ENCODE measurements around the gene AFG1L. TPM values are rescaled to one million over a fixed set of nuclear protein-coding genes. Genes with fewer than 3 reads are reported as not detected.

AFG1L gene
- total and polyA plus RNA-seq, 4 donors, result 2.7 to 2.8 (median 2.7) TPM

DNA sequence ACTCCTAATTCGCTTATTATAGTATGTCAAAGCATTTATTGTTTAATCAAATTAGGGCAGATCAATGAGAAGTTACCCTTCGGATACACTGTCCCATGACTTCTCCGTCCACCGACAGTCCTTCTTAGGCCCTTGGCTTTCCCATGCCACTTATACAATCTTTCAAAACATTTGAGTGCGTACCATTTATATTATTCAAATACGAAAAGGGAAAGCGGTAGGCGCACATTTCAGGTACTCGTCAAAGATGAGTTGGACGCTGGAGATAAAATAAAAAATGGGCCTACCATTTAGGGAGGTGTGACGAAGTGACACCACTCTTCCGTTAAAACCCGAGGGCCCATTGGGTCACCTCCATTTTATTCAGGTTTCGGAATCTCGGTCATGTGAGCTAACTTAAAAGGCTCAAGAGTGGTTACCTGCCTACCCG lies 542 bp upstream of the AFG1L start:
- Histone ChIP-seq H3K36me3 (ENCODE audit: control insufficient read depth in 4 of 4, insufficient read depth in 3 of 4, low read depth in 1 of 4, low read length in 3 of 4) (no peaks in the 10 kb centered on the region), H3K27ac (ENCODE audit: low read depth in 1 of 2, low read length in 2 of 2) (peak overlapping the region; percentile 90 to 99), H3K4me1 (ENCODE audit: control insufficient read depth in 4 of 4, insufficient read depth in 4 of 4, low read length in 3 of 4) (peaks cover 0 to 3% (median 2%) of the 10 kb centered on the region in 4 donors), H3K9ac (ENCODE audit: low read depth in 1 of 2, low read length in 2 of 2) (peak overlapping the region; percentile 69 to 97), H3K4me3 (ENCODE audit: low read depth in 1 of 3, low read length in 3 of 3) (peak overlapping the region; percentile 63 to 83 (median 82)), H3K9me3 (ENCODE audit: control insufficient read depth in 4 of 4, low read length in 3 of 4) (no peaks in the 10 kb centered on the region), H3K27me3 (ENCODE audit: control insufficient read depth in 4 of 4, insufficient read depth in 4 of 4, low read length in 3 of 4) (no peaks in the 10 kb centered on the region)
- DNase-seq (ENCODE audit: low spot score), result no peak
- WGBS, result 27% methylated on average over 16 of the region's 16 CpGs
- TF ChIP-seq EGR1 (IDR thresholded peaks at IDR 0.05; ENCODE audit: low read depth in 2 of 2) (no peak), JUND (IDR thresholded peaks at IDR 0.05) (no peak), NR2F2 (IDR thresholded peaks at IDR 0.05) (no peak), RAD21 (IDR thresholded peaks at IDR 0.05) (no peak)

DNA sequence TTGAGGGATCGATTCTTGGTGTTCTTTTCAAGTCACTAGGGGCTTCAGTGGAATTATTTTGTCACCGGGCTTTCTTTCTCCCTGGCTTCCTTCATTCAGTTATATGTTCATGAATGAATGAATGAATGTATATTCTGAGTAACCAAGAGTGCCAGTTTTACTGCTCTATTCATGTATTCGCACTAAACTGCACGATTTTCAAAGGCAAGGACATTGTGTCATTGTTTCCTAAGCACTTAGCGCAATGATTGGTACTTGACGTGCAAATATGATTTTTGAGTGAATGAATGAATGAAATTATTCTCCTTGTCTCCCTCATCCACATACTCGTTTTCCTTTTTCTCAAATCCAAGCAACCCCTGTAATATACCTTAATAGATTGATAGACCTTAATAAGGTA lies 822 bp downstream of the AFG1L start:
- 59% methylated on average over 7 of the region's 7 CpGs for WGBS
- Histone ChIP-seq H3K27ac (ENCODE audit: low read depth in 1 of 2, low read length in 2 of 2) (peak overlapping the region; percentile 90 to 99), H3K9me3 (ENCODE audit: control insufficient read depth in 4 of 4, low read length in 3 of 4) (no peaks in the 10 kb centered on the region), H3K4me1 (ENCODE audit: control insufficient read depth in 4 of 4, insufficient read depth in 4 of 4, low read length in 3 of 4) (peaks cover 0 to 3% (median 2%) of the 10 kb centered on the region in 4 donors), H3K9ac (ENCODE audit: low read depth in 1 of 2, low read length in 2 of 2) (peak overlapping the region; percentile 69 to 97), H3K27me3 (ENCODE audit: control insufficient read depth in 4 of 4, insufficient read depth in 4 of 4, low read length in 3 of 4) (no peaks in the 10 kb centered on the region), H3K4me3 (ENCODE audit: low read depth in 1 of 3, low read length in 3 of 3) (peak overlapping the region; percentile 63 to 83 (median 82)), H3K36me3 (ENCODE audit: control insufficient read depth in 4 of 4, insufficient read depth in 3 of 4, low read depth in 1 of 4, low read length in 3 of 4) (no peaks in the 10 kb centered on the region)
- no peak for DNase-seq (ENCODE audit: low spot score)
- TF ChIP-seq GABPA (IDR thresholded peaks at IDR 0.05 in 1 of 2, conservative IDR thresholded peaks at IDR 0.05 in 1 of 2) (no peak), RXRA (IDR thresholded peaks at IDR 0.05) (no peak), TAF1 (conservative IDR thresholded peaks at IDR 0.05) (no peak), FOXA2 (IDR thresholded peaks at IDR 0.05) (no peak), HNF4G (IDR thresholded peaks at IDR 0.05) (no peak), EGR1 (IDR thresholded peaks at IDR 0.05; ENCODE audit: low read depth in 2 of 2) (no peak), NR2F2 (IDR thresholded peaks at IDR 0.05) (no peak), HNF4A (conservative IDR thresholded peaks at IDR 0.05) (no peak), RAD21 (IDR thresholded peaks at IDR 0.05) (no peak)
- TF ChIP-seq, protein P1, sequence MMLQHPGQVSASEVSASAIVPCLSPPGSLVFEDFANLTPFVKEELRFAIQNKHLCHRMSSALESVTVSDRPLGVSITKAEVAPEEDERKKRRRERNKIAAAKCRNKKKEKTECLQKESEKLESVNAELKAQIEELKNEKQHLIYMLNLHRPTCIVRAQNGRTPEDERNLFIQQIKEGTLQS (IDR thresholded peaks at IDR 0.05), result no peak

DNA sequence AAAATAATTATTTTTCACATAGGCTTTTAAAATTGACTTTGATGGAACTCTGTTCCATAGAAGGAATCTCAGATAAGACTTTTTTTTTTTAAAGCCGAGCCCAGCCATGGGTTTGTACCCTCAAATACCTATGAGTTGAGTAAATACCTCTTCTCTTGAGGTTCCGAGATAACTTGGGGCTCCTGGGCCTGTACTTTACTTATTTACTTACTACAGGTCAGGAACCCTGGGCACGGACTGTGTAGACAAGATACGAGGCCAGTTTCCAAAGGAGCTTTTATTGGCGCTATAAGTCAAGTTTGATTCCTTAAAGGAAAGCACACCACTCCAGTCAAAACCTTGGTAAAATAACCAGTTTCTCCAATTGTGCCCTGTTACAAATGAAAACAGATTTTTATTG lies 7.5 kb downstream of the AFG1L start:
- TF ChIP-seq TAF1 (conservative IDR thresholded peaks at IDR 0.05), result no peak
- TF ChIP-seq YY1 (IDR thresholded peaks at IDR 0.05), result no peak
- no peak for TF ChIP-seq GABPA (IDR thresholded peaks at IDR 0.05 in 1 of 2, conservative IDR thresholded peaks at IDR 0.05 in 1 of 2)
- TF ChIP-seq RAD21 (IDR thresholded peaks at IDR 0.05), result no peak
- no peak overlapping the region for H3K27ac ChIP-seq (ENCODE audit: low read depth in 1 of 2, low read length in 2 of 2)
- 89% methylated on average over 5 of the region's 5 CpGs for WGBS
- H3K4me3 ChIP-seq (ENCODE audit: low read depth in 1 of 3, low read length in 3 of 3), result no peak overlapping the region
- no peak overlapping the region for H3K9ac ChIP-seq (ENCODE audit: low read depth in 1 of 2, low read length in 2 of 2)
- H3K4me1 ChIP-seq (ENCODE audit: control insufficient read depth in 4 of 4, insufficient read depth in 4 of 4, low read length in 3 of 4), result peaks cover 0 to 1% (median 0%) of the 10 kb centered on the region in 4 donors
- no peaks in the 10 kb centered on the region for H3K36me3 ChIP-seq (ENCODE audit: control insufficient read depth in 4 of 4, insufficient read depth in 3 of 4, low read depth in 1 of 4, low read length in 3 of 4)
- H3K9me3 ChIP-seq (ENCODE audit: control insufficient read depth in 4 of 4, low read length in 3 of 4), result no peaks in the 10 kb centered on the region
- no peaks in the 10 kb centered on the region for H3K27me3 ChIP-seq (ENCODE audit: control insufficient read depth in 4 of 4, insufficient read depth in 4 of 4, low read length in 3 of 4)
- no peak for DNase-seq (ENCODE audit: low spot score)

DNA sequence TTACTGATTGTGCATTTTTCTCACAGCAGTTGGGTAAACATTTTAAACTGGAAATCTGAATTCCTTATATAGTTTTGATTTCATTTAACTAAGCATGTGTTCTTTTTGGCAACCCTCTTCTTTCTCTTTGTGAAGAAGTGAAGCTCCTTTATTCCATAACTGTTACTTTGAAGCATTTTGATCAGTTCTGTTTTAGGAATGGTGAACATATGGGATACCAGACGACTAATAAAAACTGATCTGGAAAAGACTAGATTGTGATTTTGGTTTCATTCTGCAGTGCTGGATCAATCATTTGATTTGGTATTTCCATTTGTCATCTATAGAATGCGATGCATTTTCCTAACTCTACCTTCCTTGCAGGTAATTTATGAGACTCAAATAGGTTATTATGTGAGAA lies 9.8 kb downstream of the AFG1L start:
- no peak overlapping the region for H3K4me3 ChIP-seq (ENCODE audit: low read depth in 1 of 3, low read length in 3 of 3)
- H3K9me3 ChIP-seq (ENCODE audit: control insufficient read depth in 4 of 4, low read length in 3 of 4), result no peaks in the 10 kb centered on the region
- peaks cover 0 to 1% (median 0%) of the 10 kb centered on the region in 4 donors for H3K4me1 ChIP-seq (ENCODE audit: control insufficient read depth in 4 of 4, insufficient read depth in 4 of 4, low read length in 3 of 4)
- no peak overlapping the region for H3K27ac ChIP-seq (ENCODE audit: low read depth in 1 of 2, low read length in 2 of 2)
- no peak for DNase-seq (ENCODE audit: low spot score)
- no peaks in the 10 kb centered on the region for H3K36me3 ChIP-seq (ENCODE audit: control insufficient read depth in 4 of 4, insufficient read depth in 3 of 4, low read depth in 1 of 4, low read length in 3 of 4)
- no peak overlapping the region for H3K9ac ChIP-seq (ENCODE audit: low read depth in 1 of 2, low read length in 2 of 2)
- 97% methylated on average over 2 of the region's 2 CpGs for WGBS
- no peaks in the 10 kb centered on the region for H3K27me3 ChIP-seq (ENCODE audit: control insufficient read depth in 4 of 4, insufficient read depth in 4 of 4, low read length in 3 of 4)
- TF ChIP-seq NR2F2 (IDR thresholded peaks at IDR 0.05) (no peak), FOXA2 (IDR thresholded peaks at IDR 0.05) (no peak), GABPA (IDR thresholded peaks at IDR 0.05 in 1 of 2, conservative IDR thresholded peaks at IDR 0.05 in 1 of 2) (no peak), TAF1 (conservative IDR thresholded peaks at IDR 0.05) (no peak), JUND (IDR thresholded peaks at IDR 0.05) (no peak), HNF4A (conservative IDR thresholded peaks at IDR 0.05) (no peak), HNF4G (IDR thresholded peaks at IDR 0.05) (no peak), RAD21 (IDR thresholded peaks at IDR 0.05) (no peak), YY1 (IDR thresholded peaks at IDR 0.05) (no peak), SP1 (IDR thresholded peaks at IDR 0.05) (no peak), EGR1 (IDR thresholded peaks at IDR 0.05; ENCODE audit: low read depth in 2 of 2) (no peak)
- TF ChIP-seq, protein P2, sequence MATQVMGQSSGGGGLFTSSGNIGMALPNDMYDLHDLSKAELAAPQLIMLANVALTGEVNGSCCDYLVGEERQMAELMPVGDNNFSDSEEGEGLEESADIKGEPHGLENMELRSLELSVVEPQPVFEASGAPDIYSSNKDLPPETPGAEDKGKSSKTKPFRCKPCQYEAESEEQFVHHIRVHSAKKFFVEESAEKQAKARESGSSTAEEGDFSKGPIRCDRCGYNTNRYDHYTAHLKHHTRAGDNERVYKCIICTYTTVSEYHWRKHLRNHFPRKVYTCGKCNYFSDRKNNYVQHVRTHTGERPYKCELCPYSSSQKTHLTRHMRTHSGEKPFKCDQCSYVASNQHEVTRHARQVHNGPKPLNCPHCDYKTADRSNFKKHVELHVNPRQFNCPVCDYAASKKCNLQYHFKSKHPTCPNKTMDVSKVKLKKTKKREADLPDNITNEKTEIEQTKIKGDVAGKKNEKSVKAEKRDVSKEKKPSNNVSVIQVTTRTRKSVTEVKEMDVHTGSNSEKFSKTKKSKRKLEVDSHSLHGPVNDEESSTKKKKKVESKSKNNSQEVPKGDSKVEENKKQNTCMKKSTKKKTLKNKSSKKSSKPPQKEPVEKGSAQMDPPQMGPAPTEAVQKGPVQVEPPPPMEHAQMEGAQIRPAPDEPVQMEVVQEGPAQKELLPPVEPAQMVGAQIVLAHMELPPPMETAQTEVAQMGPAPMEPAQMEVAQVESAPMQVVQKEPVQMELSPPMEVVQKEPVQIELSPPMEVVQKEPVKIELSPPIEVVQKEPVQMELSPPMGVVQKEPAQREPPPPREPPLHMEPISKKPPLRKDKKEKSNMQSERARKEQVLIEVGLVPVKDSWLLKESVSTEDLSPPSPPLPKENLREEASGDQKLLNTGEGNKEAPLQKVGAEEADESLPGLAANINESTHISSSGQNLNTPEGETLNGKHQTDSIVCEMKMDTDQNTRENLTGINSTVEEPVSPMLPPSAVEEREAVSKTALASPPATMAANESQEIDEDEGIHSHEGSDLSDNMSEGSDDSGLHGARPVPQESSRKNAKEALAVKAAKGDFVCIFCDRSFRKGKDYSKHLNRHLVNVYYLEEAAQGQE (IDR thresholded peaks at IDR 0.05), result no peak
- TF ChIP-seq, protein P3, sequence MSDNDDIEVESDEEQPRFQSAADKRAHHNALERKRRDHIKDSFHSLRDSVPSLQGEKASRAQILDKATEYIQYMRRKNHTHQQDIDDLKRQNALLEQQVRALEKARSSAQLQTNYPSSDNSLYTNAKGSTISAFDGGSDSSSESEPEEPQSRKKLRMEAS (IDR thresholded peaks at IDR 0.05), result no peak
- TF ChIP-seq, protein P4, sequence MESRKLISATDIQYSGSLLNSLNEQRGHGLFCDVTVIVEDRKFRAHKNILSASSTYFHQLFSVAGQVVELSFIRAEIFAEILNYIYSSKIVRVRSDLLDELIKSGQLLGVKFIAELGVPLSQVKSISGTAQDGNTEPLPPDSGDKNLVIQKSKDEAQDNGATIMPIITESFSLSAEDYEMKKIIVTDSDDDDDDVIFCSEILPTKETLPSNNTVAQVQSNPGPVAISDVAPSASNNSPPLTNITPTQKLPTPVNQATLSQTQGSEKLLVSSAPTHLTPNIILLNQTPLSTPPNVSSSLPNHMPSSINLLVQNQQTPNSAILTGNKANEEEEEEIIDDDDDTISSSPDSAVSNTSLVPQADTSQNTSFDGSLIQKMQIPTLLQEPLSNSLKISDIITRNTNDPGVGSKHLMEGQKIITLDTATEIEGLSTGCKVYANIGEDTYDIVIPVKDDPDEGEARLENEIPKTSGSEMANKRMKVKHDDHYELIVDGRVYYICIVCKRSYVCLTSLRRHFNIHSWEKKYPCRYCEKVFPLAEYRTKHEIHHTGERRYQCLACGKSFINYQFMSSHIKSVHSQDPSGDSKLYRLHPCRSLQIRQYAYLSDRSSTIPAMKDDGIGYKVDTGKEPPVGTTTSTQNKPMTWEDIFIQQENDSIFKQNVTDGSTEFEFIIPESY (IDR thresholded peaks at IDR 0.05), result no peak
- TF ChIP-seq, protein P1 (IDR thresholded peaks at IDR 0.05), result no peak

Measured in liver (tissue), 9 donors.